ENCODE measurements around the gene RAB15. TPM values are rescaled to one million over a fixed set of nuclear protein-coding genes. Genes with fewer than 3 reads are reported as not detected.

RAB15 gene
- total RNA-seq, 1 experiment from 2014 or later = 3.3 TPM

GRCh38 chr14:65016471-65016870 is 44.3 kb upstream of the RAB15 start:
- DNase-seq (ENCODE audit: low read depth, low spot score) = no peak
- CTCF ChIA-PET = no interaction called here

More at GRCh38 chr14:65016471-65016870, 44.3 kb upstream of the RAB15 start:
- H3K36me3 ChIP-seq (ENCODE audit: control insufficient read depth in 1 of 2, insufficient read depth in 2 of 2, low read length in 2 of 2) = peaks cover 19 to 22% of the 10 kb centered on the region in 2 experiments; a peak in 3 of 4 replicates
- no peaks in the 10 kb centered on the region for H4K20me1 ChIP-seq (ENCODE audit: insufficient read depth)
- RAD21 ChIA-PET (ENCODE audit: low non-redundant PET in 1 of 2, low total read pairs in 2 of 2, uncharacterized antibody in 2 of 2, unreplicated experiment in 2 of 2) = no interaction called here
- TF ChIP-seq CTCF (IDR thresholded peaks at IDR 0.05 in 2 of 3, conservative IDR thresholded peaks at IDR 0.05 in 1 of 3; ENCODE audit: borderline replicate concordance in 1 of 3, insufficient read depth in 1 of 3, low read depth in 2 of 3, low read length in 2 of 3) = no peak
- no peak for TF ChIP-seq SIN3A (IDR thresholded peaks at IDR 0.05; ENCODE audit: low read depth)
- no peak for TF ChIP-seq CEBPB (IDR thresholded peaks at IDR 0.05; ENCODE audit: low read depth)
- TF ChIP-seq MAX (IDR thresholded peaks at IDR 0.05) = no peak
- no peak for TF ChIP-seq POLR2AphosphoS5 (IDR thresholded peaks at IDR 0.05; ENCODE audit: low read depth, low read length)
- H3K4me2 ChIP-seq (ENCODE audit: low read length) = no peak overlapping the region
- no peaks in the 10 kb centered on the region for H3K9me3 ChIP-seq (ENCODE audit: control insufficient read depth in 1 of 2, insufficient read depth in 1 of 2, low read depth in 1 of 2, low read length in 2 of 2)
- no peak for ATAC-seq
- H3K79me2 ChIP-seq (ENCODE audit: insufficient read depth, low read length) = no peaks in the 10 kb centered on the region
- H3K27ac ChIP-seq (ENCODE audit: low read depth, low read length) = no peak overlapping the region
- POLR2A ChIA-PET = no interaction called here
- intact Hi-C loops (cut with micrococcal nuclease) = no loop called here
- no peaks in the 10 kb centered on the region for H3K9me2 ChIP-seq (ENCODE audit: insufficient read depth)
- no peak overlapping the region for H2AFZ ChIP-seq (ENCODE audit: low read depth, low read length, poor library complexity, severe bottlenecking)
- H3K27me3 ChIP-seq (ENCODE audit: insufficient read depth, low read length) = no peaks in the 10 kb centered on the region
- H3K4me3 ChIP-seq (replicated peaks in 1 of 2; ENCODE audit: low read depth in 1 of 2, low read length in 2 of 2) = no peak overlapping the region
- no peak overlapping the region for H3K9ac ChIP-seq (ENCODE audit: low read length)
- H3K4me1 ChIP-seq (ENCODE audit: control insufficient read depth in 1 of 2, insufficient read depth in 2 of 2, low read length in 2 of 2) = peaks cover 0 to 4% of the 10 kb centered on the region in 2 experiments; a peak in 1 of 4 replicates
- TSS peak; percentile 9 for BruUV-seq (replicated peaks)
